Medulla oblongata (tissue), 1 donor: ENCODE data around the gene NNMT.
A peak's percentile ranks its signal among the peaks of the same experiment; 100 is the strongest.
"Not testable (repeated sequence)": the region's sequence is repeated elsewhere in the genome, so short reads cannot be mapped to it uniquely, and the experiment has no call there.

Source experiments
- DNase-seq: peaks from one replicate; pipeline ENCODE4 v3.0.0-alpha.2; 2015; ENCODE audit errors: extremely low spot score

NNMT gene

GRCh38 chr11:114310095-114310494, 13.9 kb downstream of the NNMT start:
- no peak for DNase-seq

- DNase-seq, result no peak
These were observed 15.7 kb downstream of the NNMT start for GRCh38 chr11:114311946-114312345.

DNA sequence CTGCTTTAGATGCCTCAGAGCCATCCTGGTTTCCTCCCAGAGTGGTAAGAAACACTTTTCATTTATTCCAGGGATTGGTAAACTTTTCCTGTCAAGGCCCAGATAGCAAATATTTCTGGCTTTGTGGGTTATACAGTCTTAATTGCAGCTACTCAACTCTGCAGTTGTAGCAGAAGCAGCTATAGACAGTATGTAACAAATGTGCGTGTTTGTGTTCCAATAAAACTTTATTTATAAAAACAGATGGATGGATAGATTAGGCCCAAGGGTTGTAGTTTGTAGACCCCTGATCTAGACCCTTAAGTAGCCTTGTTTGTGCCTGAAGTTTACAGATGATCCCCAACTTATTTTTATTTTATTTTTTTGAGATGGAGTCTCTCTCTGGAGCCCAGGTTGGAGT, 17.9 kb downstream of the NNMT start:
- DNase-seq, result no peak

- no peak for DNase-seq
These were observed 19.7 kb downstream of the NNMT start for GRCh38 chr11:114315749-114316368.

DNA sequence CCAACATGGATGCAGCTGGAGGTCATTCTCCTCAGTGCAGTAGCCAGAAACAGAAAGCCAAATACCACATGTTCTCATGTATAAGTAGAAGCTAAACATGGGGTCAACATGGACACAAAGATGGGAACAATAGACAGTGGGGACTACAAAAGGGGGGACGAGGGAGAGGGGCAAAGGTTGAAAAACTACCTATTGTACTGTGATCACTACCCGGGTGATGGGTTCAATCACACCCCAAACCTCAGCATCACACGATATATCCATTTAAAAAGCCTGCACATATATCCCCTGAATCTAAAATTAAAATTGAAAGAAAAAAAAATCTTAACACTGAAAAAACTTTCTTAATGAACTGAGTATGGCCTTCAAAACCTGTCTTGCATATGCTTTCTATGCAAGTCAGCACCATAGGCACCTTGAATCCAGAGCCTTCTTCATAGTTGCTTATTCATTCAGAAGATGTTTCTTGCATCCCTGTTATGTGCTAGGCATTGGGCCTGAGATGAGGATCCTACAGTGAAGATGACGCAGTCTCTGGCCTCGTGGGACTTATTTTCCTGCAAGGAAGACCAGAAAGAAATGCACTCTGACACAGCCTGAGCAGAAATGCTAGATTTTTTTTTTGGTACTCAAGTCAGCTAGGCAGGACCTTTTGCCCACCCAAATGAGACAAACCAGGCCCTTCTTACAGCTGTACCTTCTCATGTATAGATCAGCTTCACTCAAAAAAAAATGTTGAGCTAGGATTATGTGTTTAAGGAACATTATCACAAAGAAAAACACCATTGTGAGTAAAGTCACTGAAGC, 21.0 kb downstream of the NNMT start:
- no peak for DNase-seq

GRCh38 chr11:114317787-114318137, 21.6 kb downstream of the NNMT start:
- peak; percentile 40 for DNase-seq

- no peak for DNase-seq
These were observed 22.2 kb downstream of the NNMT start for GRCh38 chr11:114318361-114318760.

GRCh38 chr11:114319716-114320328, 23.6 kb downstream of the NNMT start:
- no peak for DNase-seq

DNA sequence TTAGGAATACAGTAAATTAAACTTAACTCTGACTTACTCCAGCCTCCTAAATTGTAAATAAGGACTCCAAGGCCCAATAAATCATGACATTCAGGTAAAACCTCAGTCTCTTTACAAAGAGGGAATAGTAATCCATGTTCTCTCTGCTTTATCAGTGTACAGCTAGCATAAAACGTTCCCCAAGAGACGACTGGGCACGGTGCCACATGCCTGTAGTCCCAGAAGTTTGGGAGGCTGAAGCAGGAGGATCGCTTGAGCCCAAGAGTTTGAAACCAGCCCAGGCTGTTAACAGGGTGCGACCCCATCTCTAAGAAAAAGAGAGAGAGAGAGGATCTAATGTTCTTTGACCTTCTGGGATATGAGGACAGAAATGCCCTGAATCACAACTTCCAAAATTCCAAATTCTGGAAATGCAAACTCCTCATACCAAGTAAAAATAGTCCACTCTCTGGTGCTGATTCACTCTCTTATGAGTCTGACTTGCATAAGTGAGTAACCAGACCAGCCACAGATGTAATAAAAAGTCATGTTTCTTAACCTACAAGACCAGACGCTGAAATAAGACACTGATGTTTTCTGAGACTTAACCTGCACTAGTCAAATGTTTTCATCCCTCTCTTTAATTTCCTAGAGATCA, 25.5 kb downstream of the NNMT start:
- DNase-seq, result no peak

GRCh38 chr11:114322934-114323333, 26.7 kb downstream of the NNMT start:
- no peak for DNase-seq

GRCh38 chr11:114326151-114326550, 30.0 kb downstream of the NNMT start:
- DNase-seq, result no peak

- DNase-seq, result no peak
These were observed 30.6 kb downstream of the NNMT start for GRCh38 chr11:114326776-114327175.

DNA sequence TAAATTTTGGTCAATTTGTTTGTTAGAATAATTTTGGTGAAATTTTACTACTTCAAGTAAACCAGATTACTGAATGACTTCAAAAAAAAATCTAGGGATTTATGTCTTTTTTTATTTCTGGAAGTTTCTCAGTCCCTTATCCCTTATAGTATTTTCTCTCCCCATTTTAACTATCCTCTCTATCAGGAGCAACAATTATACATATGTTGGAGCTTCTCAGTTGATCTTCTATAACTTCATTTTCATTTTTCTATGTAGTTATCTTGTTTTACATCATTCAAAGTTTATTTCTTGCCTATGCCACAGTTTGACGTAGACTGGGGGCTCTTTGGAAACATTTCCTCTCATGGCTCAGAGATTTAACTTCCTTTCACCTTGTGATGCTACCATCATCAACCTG, 34.2 kb downstream of the NNMT start:
- DNase-seq, result no peak

GRCh38 chr11:114340311-114341131, 44.3 kb downstream of the NNMT start:
- DNase-seq, result peak; percentile 81

DNA sequence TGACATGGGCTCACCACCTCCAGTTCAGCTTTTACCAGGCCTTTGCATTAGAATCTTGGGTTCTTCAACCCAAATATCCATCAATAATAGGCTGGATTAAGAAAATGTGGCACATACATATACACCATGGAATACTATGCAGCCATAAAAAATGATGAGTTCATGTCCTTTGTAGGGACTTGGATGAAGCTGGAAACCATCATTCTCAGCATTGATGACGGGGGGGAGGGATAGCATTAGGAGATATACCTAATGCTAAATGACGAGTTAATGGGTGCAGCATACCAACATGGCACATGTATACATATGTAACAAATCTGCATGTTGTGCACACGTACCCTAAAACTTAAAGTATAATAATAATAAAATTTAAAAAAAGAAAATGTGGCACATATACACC, 45.5 kb downstream of the NNMT start:
- DNase-seq, result not testable (repeated sequence)

GRCh38 chr11:114342476-114342875, 46.3 kb downstream of the NNMT start:
- no peak for DNase-seq

DNA sequence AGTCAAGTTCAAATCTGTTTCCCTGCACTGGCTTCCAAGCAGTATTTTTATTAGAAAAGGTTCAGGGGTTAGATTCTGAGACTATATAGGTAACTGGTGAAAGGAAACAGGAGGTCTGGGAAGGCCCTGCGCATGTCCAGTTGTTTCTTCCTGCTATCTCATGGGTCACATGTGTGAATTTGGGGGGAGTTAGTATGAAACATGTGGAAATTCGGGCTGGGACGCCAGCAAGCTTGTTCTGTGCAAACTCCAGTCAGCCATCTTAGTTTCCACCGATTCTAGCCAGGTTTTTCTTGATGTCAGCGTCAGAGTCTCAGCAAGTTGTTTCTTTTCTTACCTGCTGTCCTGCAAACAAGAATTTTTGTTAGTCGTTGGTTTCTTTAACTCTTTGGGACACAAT, 46.8 kb downstream of the NNMT start:
- DNase-seq, result no peak

- no peak for DNase-seq
These were observed 47.3 kb downstream of the NNMT start for GRCh38 chr11:114343493-114343892.

DNA sequence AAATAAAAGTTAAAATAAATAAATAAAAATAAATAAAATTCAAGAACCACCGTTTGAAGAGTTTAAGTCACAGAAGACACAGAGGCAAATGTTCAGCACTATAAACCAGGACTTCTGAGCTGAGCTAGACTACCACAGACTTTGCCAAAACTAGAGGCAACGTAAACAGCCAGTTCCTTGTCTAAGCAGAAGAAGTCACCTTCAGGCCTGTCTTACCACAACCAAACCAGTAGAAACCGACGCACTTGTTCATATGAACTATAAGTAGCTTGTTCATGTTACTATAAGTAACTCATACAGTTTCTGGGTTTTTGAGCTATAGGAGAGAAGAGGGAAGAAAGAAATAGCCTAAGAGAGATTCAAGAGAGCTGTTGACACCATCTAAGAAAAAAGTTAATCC, 48.3 kb downstream of the NNMT start:
- no peak for DNase-seq

DNA sequence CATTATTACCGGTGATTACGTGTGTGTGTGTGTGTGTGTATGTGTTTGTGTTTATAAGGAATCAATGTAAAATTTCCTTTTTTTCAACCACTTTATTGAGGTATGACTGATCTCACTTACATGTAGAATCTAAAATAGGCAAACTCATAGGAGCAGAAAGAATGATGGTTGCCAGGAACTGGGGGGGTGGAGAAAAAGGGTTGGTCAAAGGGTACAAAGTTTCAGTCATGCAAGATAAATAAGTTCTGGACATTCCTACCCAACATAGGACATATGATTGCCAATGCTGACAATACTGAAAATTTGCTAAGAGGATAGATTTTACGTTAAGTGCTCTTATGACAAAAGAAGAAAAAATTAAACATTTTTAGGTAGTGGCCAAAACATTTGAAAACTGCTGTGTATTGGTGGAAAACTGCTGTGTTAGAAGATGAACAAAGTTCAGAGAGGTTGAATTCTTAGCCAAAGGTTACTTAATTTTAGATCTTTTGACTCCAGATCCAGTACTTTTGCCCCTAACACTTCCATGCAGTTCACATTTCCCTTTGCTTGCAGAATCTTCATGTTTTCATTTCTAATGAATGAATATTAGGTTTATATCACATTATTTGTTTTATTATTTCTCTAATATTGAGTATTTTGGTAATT, 49.5 kb downstream of the NNMT start:
- DNase-seq, result no peak

DNA sequence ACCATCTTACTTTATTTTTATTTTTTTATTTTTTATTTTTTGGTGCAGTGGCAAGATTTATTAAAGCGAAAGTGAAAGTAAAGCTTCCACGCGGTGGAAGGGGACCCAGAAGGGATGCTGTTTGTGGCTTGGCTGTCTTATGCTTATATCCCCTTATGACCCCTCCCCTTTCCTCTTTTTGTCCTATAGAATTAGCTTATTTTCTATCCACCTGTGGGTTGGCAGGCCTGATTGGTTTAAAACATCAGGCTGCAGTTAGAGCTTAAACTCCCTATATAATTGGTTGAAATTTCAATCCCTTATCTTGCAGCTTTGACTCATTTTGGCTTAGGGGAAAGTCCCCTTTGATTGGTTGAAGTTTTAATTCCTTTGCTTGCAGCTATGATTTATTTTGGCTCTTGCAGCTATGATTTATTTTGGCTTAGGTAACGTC, 50.5 kb downstream of the NNMT start:
- DNase-seq, result no peak
